HCT116 (cell line): ENCODE results near the gene BNC2.

ENCODE experiments used
- CBX3 ChIP-seq: IDR thresholded peaks from 2 replicates; pipeline ENCODE4 v1.6.1; 2012; ENCODE audit warnings: low read depth
- EGR1 ChIP-seq: IDR thresholded peaks from 2 replicates; pipeline ENCODE4 v1.6.1; 2012; ENCODE audit warnings: low read depth
- ELF1 ChIP-seq: IDR thresholded peaks from 2 replicates; pipeline ENCODE4 v1.6.1; 2012; ENCODE audit warnings: low read depth, borderline replicate concordance
- EZH2 ChIP-seq: fragments of 200-600 bp; sonication (generic); IDR thresholded peaks from 2 replicates; pipeline ENCODE4 v1.6.1; 2017; ENCODE audit warnings: antibody characterized with exemption, mixed run types
- EZH2phosphoT487 ChIP-seq: fragments of 200-600 bp; IDR thresholded peaks from 2 replicates; pipeline ENCODE4 v1.6.1; 2018; ENCODE audit warnings: antibody characterized with exemption, borderline replicate concordance
- POLR2AphosphoS5 ChIP-seq: IDR thresholded peaks from 2 replicates; pipeline ENCODE4 v1.6.1; 2011; ENCODE audit warnings: mild to moderate bottlenecking, low read depth, low read length, moderate library complexity
- RAD21 ChIP-seq: IDR thresholded peaks from 2 replicates; pipeline ENCODE4 v1.6.1; 2012; ENCODE audit warnings: low read depth, mild to moderate bottlenecking
- ZNF274 ChIP-seq: fragments of 200-500 bp; sonication (Bioruptor generic); IDR thresholded peaks from 2 replicates; pipeline ENCODE4 v1.6.1; 2014; ENCODE audit warnings: mild to moderate bottlenecking, low read depth, low read length, inconsistent platforms
- TF ChIP-seq, protein P1 (sequence below), 3 experiments: fragments of 200-600 bp in 1 of 3; sonication (generic) in 1 of 3; IDR thresholded peaks in 2 of 3; conservative IDR thresholded peaks in 1 of 3; 2 replicates each; pipeline ENCODE4 v1.5.1; 2012 to 2017; ENCODE audit warnings: low read depth in 2 of 3, low read length in 2 of 3, antibody characterized with exemption in 1 of 3, borderline replicate concordance in 1 of 3, control low read depth in 1 of 3, mild to moderate bottlenecking in 1 of 3, mixed read lengths in 1 of 3, mixed run types in 1 of 3, moderate library complexity in 1 of 3; ENCODE audit not compliant: insufficient read depth in 1 of 3
- TF ChIP-seq, protein P2 (sequence below): IDR thresholded peaks from 2 replicates; pipeline ENCODE4 v1.6.1; 2011; ENCODE audit warnings: mild to moderate bottlenecking, low read length, moderate library complexity; ENCODE audit not compliant: insufficient replicate concordance; ENCODE audit errors: extremely low read depth

DNA sequence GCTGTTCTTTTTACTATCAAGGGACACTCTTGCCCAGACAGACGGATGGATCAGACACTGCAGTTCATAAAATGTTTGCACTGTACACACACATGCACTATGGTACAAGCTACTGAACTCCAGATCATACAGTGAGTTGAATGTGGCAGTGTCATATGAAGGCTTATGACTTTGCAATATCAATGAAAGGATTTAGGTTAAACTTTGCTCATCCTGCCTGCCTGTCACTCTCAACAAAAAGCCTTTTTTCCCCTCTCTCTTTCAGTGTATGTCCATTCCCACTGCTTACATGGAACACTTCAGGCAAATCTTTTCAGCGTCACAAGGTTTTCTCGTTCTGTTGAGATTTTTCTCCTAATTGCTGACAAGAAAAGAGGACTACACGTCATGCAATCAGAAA is 97.4 kb downstream of the BNC2 start:
- TF ChIP-seq EZH2, result no peak
- TF ChIP-seq CBX3, result no peak
- TF ChIP-seq ZNF274, result no peak
- TF ChIP-seq POLR2AphosphoS5, result no peak
- TF ChIP-seq, protein P1, sequence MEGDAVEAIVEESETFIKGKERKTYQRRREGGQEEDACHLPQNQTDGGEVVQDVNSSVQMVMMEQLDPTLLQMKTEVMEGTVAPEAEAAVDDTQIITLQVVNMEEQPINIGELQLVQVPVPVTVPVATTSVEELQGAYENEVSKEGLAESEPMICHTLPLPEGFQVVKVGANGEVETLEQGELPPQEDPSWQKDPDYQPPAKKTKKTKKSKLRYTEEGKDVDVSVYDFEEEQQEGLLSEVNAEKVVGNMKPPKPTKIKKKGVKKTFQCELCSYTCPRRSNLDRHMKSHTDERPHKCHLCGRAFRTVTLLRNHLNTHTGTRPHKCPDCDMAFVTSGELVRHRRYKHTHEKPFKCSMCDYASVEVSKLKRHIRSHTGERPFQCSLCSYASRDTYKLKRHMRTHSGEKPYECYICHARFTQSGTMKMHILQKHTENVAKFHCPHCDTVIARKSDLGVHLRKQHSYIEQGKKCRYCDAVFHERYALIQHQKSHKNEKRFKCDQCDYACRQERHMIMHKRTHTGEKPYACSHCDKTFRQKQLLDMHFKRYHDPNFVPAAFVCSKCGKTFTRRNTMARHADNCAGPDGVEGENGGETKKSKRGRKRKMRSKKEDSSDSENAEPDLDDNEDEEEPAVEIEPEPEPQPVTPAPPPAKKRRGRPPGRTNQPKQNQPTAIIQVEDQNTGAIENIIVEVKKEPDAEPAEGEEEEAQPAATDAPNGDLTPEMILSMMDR (IDR thresholded peaks at IDR 0.05 in 2 of 3, conservative IDR thresholded peaks at IDR 0.05 in 1 of 3; ENCODE audit: borderline replicate concordance in 1 of 3, insufficient read depth in 1 of 3, low read depth in 2 of 3, low read length in 2 of 3), result no peak
- TF ChIP-seq RAD21, result no peak
- TF ChIP-seq, protein P2, sequence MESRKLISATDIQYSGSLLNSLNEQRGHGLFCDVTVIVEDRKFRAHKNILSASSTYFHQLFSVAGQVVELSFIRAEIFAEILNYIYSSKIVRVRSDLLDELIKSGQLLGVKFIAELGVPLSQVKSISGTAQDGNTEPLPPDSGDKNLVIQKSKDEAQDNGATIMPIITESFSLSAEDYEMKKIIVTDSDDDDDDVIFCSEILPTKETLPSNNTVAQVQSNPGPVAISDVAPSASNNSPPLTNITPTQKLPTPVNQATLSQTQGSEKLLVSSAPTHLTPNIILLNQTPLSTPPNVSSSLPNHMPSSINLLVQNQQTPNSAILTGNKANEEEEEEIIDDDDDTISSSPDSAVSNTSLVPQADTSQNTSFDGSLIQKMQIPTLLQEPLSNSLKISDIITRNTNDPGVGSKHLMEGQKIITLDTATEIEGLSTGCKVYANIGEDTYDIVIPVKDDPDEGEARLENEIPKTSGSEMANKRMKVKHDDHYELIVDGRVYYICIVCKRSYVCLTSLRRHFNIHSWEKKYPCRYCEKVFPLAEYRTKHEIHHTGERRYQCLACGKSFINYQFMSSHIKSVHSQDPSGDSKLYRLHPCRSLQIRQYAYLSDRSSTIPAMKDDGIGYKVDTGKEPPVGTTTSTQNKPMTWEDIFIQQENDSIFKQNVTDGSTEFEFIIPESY, result no peak
- no peak for TF ChIP-seq ELF1
- no peak for TF ChIP-seq EGR1
- TF ChIP-seq EZH2phosphoT487, result no peak
